BE2C (cell line): ENCODE data around the gene BUB1B.

Source experiments
- DNase-seq: peaks from one replicate; pipeline ENCODE4 v3.0.0-alpha.2; 2020
- H3K27me3 ChIP-seq: fragments of 250-450 bp; sonication (Bioruptor Pico); 2 replicates; pipeline ENCODE4 v1.5.1; 2020; ENCODE audit warnings: mild to moderate bottlenecking
- H3K36me3 ChIP-seq: fragments of 250-450 bp; sonication (Bioruptor Pico); 2 replicates; pipeline ENCODE4 v1.5.1; 2020; ENCODE audit warnings: mild to moderate bottlenecking
- H3K4me1 ChIP-seq: fragments of 250-450 bp; sonication (Bioruptor Pico); 2 replicates; pipeline ENCODE4 v1.5.1; 2020
- H3K4me3 ChIP-seq: 2 replicates; pipeline ENCODE4 v1.5.1; 2011; ENCODE audit warnings: low read depth, low read length
- H3K9me3 ChIP-seq: fragments of 250-450 bp; sonication (Bioruptor Pico); 2 replicates; pipeline ENCODE4 v1.5.1; 2020
- CTCF ChIP-seq: IDR thresholded peaks from 2 replicates; pipeline ENCODE4 v1.5.1; 2012; ENCODE audit warnings: mild to moderate bottlenecking, low read depth, low read length

The BUB1B gene

GRCh38 chr15:40264321-40265153 lies 103.7 kb downstream of the BUB1B start:
- Histone ChIP-seq H3K36me3 (no peaks in the 10 kb centered on the region), H3K27me3 (no peaks in the 10 kb centered on the region), H3K4me3 (no peak overlapping the region), H3K4me1 (0 out of 2 replicates have a peak, but pooled peaks cover 2% of the 10 kb centered on the region), H3K9me3 (no peaks in the 10 kb centered on the region)
- no peak for DNase-seq
- no peak for TF ChIP-seq CTCF

- H3K27me3 ChIP-seq: no peaks in the 10 kb centered on the region
- H3K36me3 ChIP-seq: no peaks in the 10 kb centered on the region
- no peak for DNase-seq
- H3K4me1 ChIP-seq: 0 out of 2 replicates have a peak, but pooled peaks cover 2% of the 10 kb centered on the region
- no peak overlapping the region for H3K4me3 ChIP-seq
- H3K9me3 ChIP-seq: no peaks in the 10 kb centered on the region
- no peak for TF ChIP-seq CTCF
Observed at GRCh38 chr15:40265355-40265754, 104.5 kb downstream of the BUB1B start.

GRCh38 chr15:40265875-40266274 lies 105.0 kb downstream of the BUB1B start:
- no peaks in the 10 kb centered on the region for H3K27me3 ChIP-seq
- H3K36me3 ChIP-seq: no peaks in the 10 kb centered on the region
- no peak for DNase-seq
- no peak for TF ChIP-seq CTCF
- no peak overlapping the region for H3K4me3 ChIP-seq
- H3K4me1 ChIP-seq: 0 out of 2 replicates have a peak, but pooled peaks cover 2% of the 10 kb centered on the region
- no peaks in the 10 kb centered on the region for H3K9me3 ChIP-seq

- H3K9me3 ChIP-seq: no peaks in the 10 kb centered on the region
- H3K36me3 ChIP-seq: no peaks in the 10 kb centered on the region
- 0 out of 2 replicates have a peak, but pooled peaks cover 2% of the 10 kb centered on the region for H3K4me1 ChIP-seq
- TF ChIP-seq CTCF: no peak
- H3K4me3 ChIP-seq: no peak overlapping the region
- peak; percentile 53 for DNase-seq
- no peaks in the 10 kb centered on the region for H3K27me3 ChIP-seq
Observed at GRCh38 chr15:40266828-40267304, 106.0 kb downstream of the BUB1B start.

- Histone ChIP-seq H3K4me1 (0 out of 2 replicates have a peak, but pooled peaks cover 2% of the 10 kb centered on the region), H3K9me3 (no peaks in the 10 kb centered on the region), H3K27me3 (no peaks in the 10 kb centered on the region), H3K36me3 (no peaks in the 10 kb centered on the region), H3K4me3 (no peak overlapping the region)
- TF ChIP-seq CTCF: 0 out of 2 replicates have a peak, but pooled peaks have one; percentile 4
- no peak for DNase-seq
Observed at GRCh38 chr15:40267670-40268069, 106.8 kb downstream of the BUB1B start.

GRCh38 chr15:40269604-40270003 lies 108.7 kb downstream of the BUB1B start:
- H3K9me3 ChIP-seq: no peaks in the 10 kb centered on the region
- no peaks in the 10 kb centered on the region for H3K36me3 ChIP-seq
- 0 out of 2 replicates have a peak, but pooled peaks cover 2% of the 10 kb centered on the region for H3K4me1 ChIP-seq
- no peak for TF ChIP-seq CTCF
- DNase-seq: peak; percentile 42
- no peak overlapping the region for H3K4me3 ChIP-seq
- no peaks in the 10 kb centered on the region for H3K27me3 ChIP-seq
